ENCODE data around the gene HLA-DQA2.

DNA sequence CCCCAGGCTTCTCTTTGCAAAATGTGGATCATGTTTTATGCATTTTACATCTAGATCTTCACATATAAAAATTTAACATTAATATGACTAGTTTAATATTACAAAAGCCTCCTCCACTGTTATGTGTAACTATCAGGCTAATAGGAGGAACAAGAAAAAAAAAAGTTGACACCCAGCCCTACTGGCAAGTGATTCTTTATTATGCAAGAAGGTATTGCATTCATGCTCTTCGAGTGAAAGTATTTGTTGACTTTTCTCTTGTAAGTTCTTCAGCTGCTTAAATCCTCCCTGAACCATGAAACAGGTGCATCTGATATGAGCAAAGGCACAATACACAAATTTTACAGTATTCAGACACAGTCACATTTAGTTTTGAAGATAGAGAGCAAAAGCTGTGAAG, 22.9 kb downstream of the HLA-DQA2 start:
- TF ChIP-seq, protein P1, sequence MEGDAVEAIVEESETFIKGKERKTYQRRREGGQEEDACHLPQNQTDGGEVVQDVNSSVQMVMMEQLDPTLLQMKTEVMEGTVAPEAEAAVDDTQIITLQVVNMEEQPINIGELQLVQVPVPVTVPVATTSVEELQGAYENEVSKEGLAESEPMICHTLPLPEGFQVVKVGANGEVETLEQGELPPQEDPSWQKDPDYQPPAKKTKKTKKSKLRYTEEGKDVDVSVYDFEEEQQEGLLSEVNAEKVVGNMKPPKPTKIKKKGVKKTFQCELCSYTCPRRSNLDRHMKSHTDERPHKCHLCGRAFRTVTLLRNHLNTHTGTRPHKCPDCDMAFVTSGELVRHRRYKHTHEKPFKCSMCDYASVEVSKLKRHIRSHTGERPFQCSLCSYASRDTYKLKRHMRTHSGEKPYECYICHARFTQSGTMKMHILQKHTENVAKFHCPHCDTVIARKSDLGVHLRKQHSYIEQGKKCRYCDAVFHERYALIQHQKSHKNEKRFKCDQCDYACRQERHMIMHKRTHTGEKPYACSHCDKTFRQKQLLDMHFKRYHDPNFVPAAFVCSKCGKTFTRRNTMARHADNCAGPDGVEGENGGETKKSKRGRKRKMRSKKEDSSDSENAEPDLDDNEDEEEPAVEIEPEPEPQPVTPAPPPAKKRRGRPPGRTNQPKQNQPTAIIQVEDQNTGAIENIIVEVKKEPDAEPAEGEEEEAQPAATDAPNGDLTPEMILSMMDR (IDR thresholded peaks at IDR 0.05), result no peak
- TF ChIP-seq EP300 (IDR thresholded peaks at IDR 0.05) (no peak), POLR2A (IDR thresholded peaks at IDR 0.05) (no peak)

Measured in tibial nerve (tissue), 4 donors.